ENCODE results near the gene COL4A2. TPM values are rescaled to one million over a fixed set of nuclear protein-coding genes. Genes with fewer than 3 reads are reported as not detected.

The COL4A2 gene
- total RNA-seq, 1 donor from 2014 or later, result 7.6 TPM

DNA sequence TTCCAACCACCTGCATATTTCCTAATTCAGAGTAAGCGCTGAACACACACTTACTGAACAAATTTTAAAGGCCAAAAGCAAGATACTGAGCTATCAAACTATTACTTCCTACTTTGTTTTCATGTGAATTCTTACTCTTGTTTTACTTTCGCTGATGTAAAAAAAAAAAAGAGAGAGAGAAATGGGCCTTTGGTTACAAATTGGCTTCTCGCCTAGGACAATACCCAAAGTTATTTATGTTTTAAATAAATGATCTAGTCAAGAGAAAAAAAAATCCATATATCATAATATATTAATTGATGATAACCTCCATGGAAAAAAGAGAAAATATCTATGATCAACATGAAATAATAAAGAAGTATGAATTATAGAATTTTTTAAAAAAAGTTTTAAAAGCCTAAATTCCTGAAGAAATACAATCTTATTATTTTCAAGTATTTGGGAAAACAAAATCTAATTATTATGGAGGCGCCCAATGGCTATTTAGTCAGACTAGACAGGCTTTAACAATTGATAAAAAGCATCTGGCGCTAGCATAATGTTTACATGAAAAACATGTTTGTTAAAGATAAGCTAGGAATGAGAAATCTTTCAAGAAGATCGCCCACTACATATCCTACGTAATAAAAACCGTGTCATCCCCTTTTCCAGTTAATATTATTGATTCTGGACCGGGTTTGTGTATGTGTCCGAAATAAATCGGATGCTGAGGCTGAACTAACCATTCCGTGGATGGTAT is 9.1 kb upstream of the COL4A2 start:
- no peaks in the 10 kb centered on the region for H3K36me3 ChIP-seq (ENCODE audit: control insufficient read depth, insufficient read depth, low read length)
- no peak overlapping the region for H3K4me3 ChIP-seq (ENCODE audit: low read depth, low read length)
- FAIRE-seq (no peak), DNase-seq (ENCODE audit: low read depth) (no peak)
- no peaks in the 10 kb centered on the region for H3K27me3 ChIP-seq (ENCODE audit: control insufficient read depth, insufficient read depth, low read length)
- TF ChIP-seq, protein P1, sequence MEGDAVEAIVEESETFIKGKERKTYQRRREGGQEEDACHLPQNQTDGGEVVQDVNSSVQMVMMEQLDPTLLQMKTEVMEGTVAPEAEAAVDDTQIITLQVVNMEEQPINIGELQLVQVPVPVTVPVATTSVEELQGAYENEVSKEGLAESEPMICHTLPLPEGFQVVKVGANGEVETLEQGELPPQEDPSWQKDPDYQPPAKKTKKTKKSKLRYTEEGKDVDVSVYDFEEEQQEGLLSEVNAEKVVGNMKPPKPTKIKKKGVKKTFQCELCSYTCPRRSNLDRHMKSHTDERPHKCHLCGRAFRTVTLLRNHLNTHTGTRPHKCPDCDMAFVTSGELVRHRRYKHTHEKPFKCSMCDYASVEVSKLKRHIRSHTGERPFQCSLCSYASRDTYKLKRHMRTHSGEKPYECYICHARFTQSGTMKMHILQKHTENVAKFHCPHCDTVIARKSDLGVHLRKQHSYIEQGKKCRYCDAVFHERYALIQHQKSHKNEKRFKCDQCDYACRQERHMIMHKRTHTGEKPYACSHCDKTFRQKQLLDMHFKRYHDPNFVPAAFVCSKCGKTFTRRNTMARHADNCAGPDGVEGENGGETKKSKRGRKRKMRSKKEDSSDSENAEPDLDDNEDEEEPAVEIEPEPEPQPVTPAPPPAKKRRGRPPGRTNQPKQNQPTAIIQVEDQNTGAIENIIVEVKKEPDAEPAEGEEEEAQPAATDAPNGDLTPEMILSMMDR (IDR thresholded peaks at IDR 0.05; ENCODE audit: insufficient read depth, low read length, severe bottlenecking), result no peak

DNA sequence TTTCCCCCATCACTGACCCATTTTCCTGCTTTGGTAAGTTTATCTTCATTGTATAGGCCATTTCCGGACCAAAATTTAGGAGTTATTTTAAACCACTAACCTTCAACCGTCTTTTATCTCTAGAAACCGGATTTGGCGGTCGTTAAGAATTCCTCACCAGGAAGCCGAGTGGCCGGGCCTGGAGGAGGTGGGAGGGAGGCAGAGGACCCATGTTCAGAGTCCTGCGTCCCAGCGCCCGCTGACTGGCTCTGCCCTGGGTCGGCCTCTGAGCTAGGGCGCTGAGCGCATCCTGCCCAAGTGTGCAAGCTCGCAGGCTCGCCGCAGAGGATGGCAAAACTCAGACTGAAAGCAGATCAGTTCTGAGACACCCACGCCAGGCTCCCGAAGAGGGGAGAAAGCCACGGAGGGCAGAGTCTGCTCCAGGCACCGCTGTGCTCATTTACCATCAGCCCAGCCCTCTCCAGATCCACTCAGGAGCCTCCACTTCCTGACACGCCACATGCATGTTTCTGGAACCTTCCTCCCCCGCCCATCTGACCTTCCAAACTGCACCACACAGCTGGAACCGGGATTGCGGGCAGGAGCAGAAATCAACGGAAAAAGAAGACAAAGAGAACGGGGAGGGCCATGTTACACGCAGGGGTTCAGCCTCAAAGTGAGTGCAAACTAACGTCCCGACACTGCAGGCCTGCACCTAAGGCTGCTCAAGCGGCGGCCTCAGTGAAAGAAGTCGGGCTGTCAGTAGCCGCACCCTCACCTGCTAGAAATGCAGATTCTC is 8.4 kb upstream of the COL4A2 start:
- TF ChIP-seq, protein P1 (IDR thresholded peaks at IDR 0.05; ENCODE audit: insufficient read depth, low read length, severe bottlenecking), result no peak
- Histone ChIP-seq H3K27me3 (ENCODE audit: control insufficient read depth, insufficient read depth, low read length) (no peaks in the 10 kb centered on the region), H3K4me3 (ENCODE audit: low read depth, low read length) (no peak overlapping the region), H3K36me3 (ENCODE audit: control insufficient read depth, insufficient read depth, low read length) (no peaks in the 10 kb centered on the region)
- no peak for DNase-seq (ENCODE audit: low read depth)
- no peak for FAIRE-seq

DNA sequence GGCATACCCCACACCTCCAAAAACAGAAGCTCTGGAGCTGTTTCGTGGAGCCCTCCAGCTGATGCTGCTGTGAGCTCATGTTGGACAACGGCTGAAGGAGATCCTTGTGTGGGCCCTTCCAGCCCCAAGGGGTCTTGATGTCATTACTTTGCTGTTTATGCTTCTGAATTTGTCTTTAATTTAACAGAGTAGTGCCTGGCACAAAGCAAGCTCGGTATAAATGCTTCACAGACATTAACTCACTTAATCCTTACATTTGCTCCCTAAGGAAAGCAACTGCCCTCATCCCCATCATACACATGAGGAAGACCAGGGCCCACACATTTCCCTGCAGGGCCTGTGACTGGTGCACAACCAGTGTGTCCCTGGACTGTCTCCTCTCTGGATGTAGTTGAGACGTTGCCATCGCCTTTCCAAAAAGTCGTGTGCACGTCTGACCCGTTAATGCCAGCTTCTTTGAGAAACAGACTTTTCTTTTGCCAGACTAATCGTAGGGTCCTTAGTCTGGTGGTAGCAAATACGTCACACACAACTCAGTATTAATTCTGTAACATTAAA is 7.7 kb upstream of the COL4A2 start:
- FAIRE-seq (no peak), DNase-seq (ENCODE audit: low read depth) (no peak)
- Histone ChIP-seq H3K4me3 (ENCODE audit: low read depth, low read length) (no peak overlapping the region), H3K27me3 (ENCODE audit: control insufficient read depth, insufficient read depth, low read length) (no peaks in the 10 kb centered on the region), H3K36me3 (ENCODE audit: control insufficient read depth, insufficient read depth, low read length) (no peaks in the 10 kb centered on the region)
- TF ChIP-seq, protein P1 (IDR thresholded peaks at IDR 0.05; ENCODE audit: insufficient read depth, low read length, severe bottlenecking), result no peak

DNA sequence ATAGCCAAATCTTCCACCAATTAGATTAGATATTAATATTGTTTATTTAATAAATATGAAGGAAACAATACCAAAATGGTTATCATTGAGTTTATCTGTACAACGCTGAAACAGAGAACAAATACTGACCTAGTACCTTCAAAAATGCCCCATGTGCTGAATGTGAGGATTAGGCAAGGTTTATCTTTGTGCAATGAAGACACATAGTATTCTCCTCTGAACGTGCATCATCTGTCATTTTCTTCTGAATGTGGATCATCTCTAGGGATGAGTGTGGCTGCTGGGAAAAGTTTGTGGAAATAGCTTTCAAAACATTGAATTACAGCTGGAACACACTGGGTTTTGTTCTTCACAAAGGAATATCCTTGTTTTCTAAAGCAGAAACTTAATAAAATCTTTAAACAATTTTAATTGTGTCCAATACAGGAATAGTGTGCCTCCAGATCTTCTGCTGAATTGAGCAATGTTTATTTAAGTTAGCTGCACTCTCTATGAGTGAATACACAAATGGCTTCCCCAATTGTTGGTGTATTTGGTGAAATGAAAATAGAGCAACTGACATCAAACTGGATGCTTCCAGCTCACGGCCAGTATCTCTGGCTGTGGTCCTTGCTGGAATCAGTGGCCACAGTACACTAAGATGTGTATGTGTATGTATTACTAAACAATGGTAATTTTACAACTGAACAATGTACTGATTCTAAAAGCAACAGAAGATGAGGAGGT is 6.8 kb upstream of the COL4A2 start:
- H3K27me3 ChIP-seq (ENCODE audit: control insufficient read depth, insufficient read depth, low read length), result no peaks in the 10 kb centered on the region
- no peaks in the 10 kb centered on the region for H3K36me3 ChIP-seq (ENCODE audit: control insufficient read depth, insufficient read depth, low read length)
- no peak overlapping the region for H3K4me3 ChIP-seq (ENCODE audit: low read depth, low read length)
- DNase-seq (ENCODE audit: low read depth) (no peak), FAIRE-seq (no peak)
- TF ChIP-seq, protein P1 (IDR thresholded peaks at IDR 0.05; ENCODE audit: insufficient read depth, low read length, severe bottlenecking), result no peak

DNA sequence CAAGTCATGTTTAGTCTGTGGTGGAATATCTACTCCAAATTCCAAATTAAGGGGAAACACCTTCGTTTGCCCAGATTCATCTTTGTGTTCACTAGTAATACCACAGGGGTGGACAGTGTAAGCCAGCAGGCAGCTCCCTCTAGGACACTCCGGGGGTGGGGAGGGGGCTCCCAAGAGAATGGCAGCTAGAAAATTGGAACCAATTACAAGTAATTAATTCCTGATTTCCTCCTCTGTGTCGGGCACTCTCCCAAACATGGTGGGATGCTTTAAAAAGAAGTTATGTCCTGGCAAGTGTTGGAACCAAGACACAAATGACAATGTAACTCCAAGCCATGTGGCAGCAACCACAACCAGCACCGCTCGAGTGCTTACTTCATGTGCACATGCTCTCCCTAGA is 6.0 kb upstream of the COL4A2 start:
- TF ChIP-seq, protein P1 (IDR thresholded peaks at IDR 0.05; ENCODE audit: insufficient read depth, low read length, severe bottlenecking), result no peak
- DNase-seq (ENCODE audit: low read depth) (no peak), FAIRE-seq (no peak)
- Histone ChIP-seq H3K27me3 (ENCODE audit: control insufficient read depth, insufficient read depth, low read length) (no peaks in the 10 kb centered on the region), H3K4me3 (ENCODE audit: low read depth, low read length) (no peak overlapping the region), H3K36me3 (ENCODE audit: control insufficient read depth, insufficient read depth, low read length) (no peaks in the 10 kb centered on the region)
